ENCODE results near the gene LSAMP.

The LSAMP gene

DNA sequence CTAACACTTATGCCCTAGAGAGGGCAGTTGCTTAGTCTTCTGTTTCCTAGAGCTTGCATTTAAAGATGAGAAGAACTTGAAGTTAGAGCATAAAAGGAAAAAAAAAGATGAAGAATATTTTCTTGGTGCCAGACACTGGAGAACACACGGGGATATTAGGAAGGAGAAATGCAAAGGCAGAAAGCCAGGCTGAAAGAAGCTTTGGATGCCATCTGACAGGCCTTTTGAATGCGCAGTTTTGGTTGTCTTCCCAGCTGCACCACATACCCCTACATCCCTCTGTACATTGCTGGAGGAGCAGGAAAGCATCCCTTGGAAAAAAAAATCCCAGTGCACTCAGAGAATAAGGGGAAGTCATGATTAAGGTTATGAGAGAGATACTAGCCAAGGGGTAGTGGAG lies 443.1 kb downstream of the LSAMP start:
- no peak overlapping the region for H3K27ac ChIP-seq
- H3K4me1 ChIP-seq (ENCODE audit: control insufficient read depth in 1 of 2, insufficient read depth in 1 of 2, low read depth in 1 of 2, low read length in 1 of 2) = no peaks in the 10 kb centered on the region
- H3K9me3 ChIP-seq = no peaks in the 10 kb centered on the region
- H3K27me3 ChIP-seq = no peaks in the 10 kb centered on the region
- H3K4me3 ChIP-seq (ENCODE audit: low read depth in 1 of 2, low read length in 1 of 2) = no peak overlapping the region
- TF ChIP-seq, protein P1, sequence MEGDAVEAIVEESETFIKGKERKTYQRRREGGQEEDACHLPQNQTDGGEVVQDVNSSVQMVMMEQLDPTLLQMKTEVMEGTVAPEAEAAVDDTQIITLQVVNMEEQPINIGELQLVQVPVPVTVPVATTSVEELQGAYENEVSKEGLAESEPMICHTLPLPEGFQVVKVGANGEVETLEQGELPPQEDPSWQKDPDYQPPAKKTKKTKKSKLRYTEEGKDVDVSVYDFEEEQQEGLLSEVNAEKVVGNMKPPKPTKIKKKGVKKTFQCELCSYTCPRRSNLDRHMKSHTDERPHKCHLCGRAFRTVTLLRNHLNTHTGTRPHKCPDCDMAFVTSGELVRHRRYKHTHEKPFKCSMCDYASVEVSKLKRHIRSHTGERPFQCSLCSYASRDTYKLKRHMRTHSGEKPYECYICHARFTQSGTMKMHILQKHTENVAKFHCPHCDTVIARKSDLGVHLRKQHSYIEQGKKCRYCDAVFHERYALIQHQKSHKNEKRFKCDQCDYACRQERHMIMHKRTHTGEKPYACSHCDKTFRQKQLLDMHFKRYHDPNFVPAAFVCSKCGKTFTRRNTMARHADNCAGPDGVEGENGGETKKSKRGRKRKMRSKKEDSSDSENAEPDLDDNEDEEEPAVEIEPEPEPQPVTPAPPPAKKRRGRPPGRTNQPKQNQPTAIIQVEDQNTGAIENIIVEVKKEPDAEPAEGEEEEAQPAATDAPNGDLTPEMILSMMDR (IDR thresholded peaks at IDR 0.05) = no peak
- H3K36me3 ChIP-seq = no peaks in the 10 kb centered on the region

DNA sequence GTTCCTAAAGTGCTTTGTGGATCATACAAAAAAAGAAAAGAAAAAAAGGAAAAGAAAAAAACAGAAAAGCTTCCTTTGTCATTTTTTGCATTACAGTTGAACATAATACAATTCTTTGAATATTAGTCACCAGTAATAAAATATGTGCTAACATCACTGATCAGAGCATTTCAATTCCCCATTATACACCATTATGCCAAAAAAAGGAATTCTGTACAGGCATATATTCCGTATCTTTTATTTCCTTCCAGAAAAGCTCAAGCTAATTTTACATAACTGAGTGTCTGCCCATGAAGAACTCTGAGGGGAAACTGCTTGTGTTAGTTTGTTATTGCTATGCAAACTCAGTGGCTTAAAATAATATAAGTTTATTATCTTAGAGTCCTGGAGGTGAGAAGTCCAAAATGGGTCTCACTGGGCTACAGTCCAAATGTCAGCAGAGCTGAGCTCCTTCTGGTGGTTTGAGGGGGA lies 444.1 kb downstream of the LSAMP start:
- Histone ChIP-seq H3K27me3 (no peaks in the 10 kb centered on the region), H3K36me3 (no peaks in the 10 kb centered on the region), H3K27ac (no peak overlapping the region), H3K9me3 (no peaks in the 10 kb centered on the region), H3K4me1 (ENCODE audit: control insufficient read depth in 1 of 2, insufficient read depth in 1 of 2, low read depth in 1 of 2, low read length in 1 of 2) (no peaks in the 10 kb centered on the region), H3K4me3 (ENCODE audit: low read depth in 1 of 2, low read length in 1 of 2) (no peak overlapping the region)
- TF ChIP-seq, protein P1 (IDR thresholded peaks at IDR 0.05) = no peak

DNA sequence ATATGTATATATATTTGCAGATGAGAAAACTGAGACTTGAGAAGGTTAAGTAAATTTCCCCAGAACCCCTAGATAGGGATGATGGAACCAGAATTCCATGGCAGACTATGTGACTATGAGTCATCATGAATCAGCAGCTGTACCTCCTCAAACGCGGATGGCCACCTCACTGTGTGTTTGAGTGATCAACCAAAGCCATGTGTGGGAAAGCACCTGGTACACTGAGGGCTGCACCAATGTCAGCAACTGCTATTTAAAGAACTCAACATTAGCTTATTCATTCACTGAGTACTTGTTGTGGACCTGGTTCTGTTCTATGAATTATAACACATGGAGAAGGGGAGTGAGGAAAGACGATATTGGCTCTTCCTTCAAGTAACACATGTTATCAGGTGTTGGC lies 445.0 kb downstream of the LSAMP start:
- Histone ChIP-seq H3K4me1 (ENCODE audit: control insufficient read depth in 1 of 2, insufficient read depth in 1 of 2, low read depth in 1 of 2, low read length in 1 of 2) (no peaks in the 10 kb centered on the region), H3K4me3 (ENCODE audit: low read depth in 1 of 2, low read length in 1 of 2) (no peak overlapping the region), H3K36me3 (no peaks in the 10 kb centered on the region), H3K9me3 (no peaks in the 10 kb centered on the region), H3K27ac (no peak overlapping the region), H3K27me3 (no peaks in the 10 kb centered on the region)
- TF ChIP-seq, protein P1 (IDR thresholded peaks at IDR 0.05) = no peak

DNA sequence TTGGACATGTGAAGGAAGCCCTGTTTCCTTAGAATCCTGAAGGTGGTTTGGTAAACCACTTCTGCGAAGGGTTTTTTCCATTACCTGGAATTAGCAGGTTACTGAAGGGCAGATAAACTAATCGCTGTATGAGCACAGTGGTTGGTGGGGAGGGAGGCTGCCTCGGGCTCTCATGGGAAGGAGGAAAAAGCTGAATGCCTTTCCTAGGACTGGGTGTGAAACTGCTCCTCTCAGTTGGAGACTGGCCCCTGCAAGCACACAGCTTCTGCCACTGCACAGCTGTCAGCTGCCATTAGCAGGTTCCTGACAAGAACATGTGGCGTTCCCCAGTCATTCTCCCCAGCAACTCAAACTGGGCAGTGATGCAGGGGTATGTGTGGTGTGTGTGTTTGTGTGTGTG lies 445.7 kb downstream of the LSAMP start:
- Histone ChIP-seq H3K27me3 (no peaks in the 10 kb centered on the region), H3K27ac (no peak overlapping the region), H3K4me3 (ENCODE audit: low read depth in 1 of 2, low read length in 1 of 2) (no peak overlapping the region), H3K4me1 (ENCODE audit: control insufficient read depth in 1 of 2, insufficient read depth in 1 of 2, low read depth in 1 of 2, low read length in 1 of 2) (no peaks in the 10 kb centered on the region), H3K36me3 (no peaks in the 10 kb centered on the region), H3K9me3 (no peaks in the 10 kb centered on the region)
- TF ChIP-seq, protein P1 (IDR thresholded peaks at IDR 0.05) = no peak

DNA sequence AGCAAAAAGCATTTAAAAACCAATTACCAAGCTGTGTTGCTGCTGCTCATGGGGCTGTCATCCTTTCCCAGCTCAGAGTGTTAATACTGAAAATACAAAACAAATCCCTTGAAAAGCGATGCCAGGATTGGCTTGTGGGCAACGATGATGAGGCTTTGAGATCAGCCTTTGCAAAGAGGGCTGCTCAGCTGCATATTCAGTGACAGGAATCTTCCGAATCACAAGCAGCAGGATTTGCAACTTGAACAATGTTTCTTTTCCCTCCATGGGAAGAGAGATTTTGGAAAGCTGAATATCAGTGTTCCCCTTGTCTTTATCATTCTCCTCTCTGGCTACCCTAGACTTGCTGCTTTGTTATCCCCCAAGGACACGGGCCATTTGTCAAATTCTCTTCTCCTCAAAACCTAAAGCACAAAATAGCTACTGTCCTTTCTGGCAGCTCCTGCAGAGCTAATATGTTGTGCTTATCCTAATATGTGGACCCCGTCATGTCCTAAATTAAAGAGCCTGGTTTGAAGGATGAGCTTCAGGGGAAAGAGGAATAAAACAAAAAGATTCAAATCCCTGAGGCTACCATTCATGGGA lies 446.2 kb downstream of the LSAMP start:
- Histone ChIP-seq H3K36me3 (no peaks in the 10 kb centered on the region), H3K9me3 (no peaks in the 10 kb centered on the region), H3K4me1 (ENCODE audit: control insufficient read depth in 1 of 2, insufficient read depth in 1 of 2, low read depth in 1 of 2, low read length in 1 of 2) (no peaks in the 10 kb centered on the region), H3K27me3 (no peaks in the 10 kb centered on the region), H3K27ac (no peak overlapping the region), H3K4me3 (ENCODE audit: low read depth in 1 of 2, low read length in 1 of 2) (no peak overlapping the region)
- TF ChIP-seq, protein P1 (IDR thresholded peaks at IDR 0.05) = no peak
